ENCODE measurements around the gene CRBN.

The CRBN gene

GRCh38 chr3:3110299-3110630 is 69.2 kb downstream of the CRBN start, which contains the start of gene IL5RA:
IL5RA (minus strand) TSS chr3:3110374; CDS start chr3:3104984, 5,390 bp downstream.
- DNase-seq (ENCODE audit: low read depth), result no peak

GRCh38 chr3:3109407-3110298 is 69.8 kb downstream of the CRBN start:
- DNase-seq (ENCODE audit: low read depth), result no peak

- DNase-seq (ENCODE audit: low read depth), result no peak
These were observed 71.6 kb downstream of the CRBN start for GRCh38 chr3:3107858-3108257.

GRCh38 chr3:3107181-3107580 is 72.3 kb downstream of the CRBN start:
- no peak for DNase-seq (ENCODE audit: low read depth)

GRCh38 chr3:3105815-3106214 is 73.7 kb downstream of the CRBN start:
- DNase-seq (ENCODE audit: low read depth), result no peak

GRCh38 chr3:3105246-3105645 is 74.2 kb downstream of the CRBN start:
- DNase-seq (ENCODE audit: low read depth), result no peak

GRCh38 chr3:3102751-3103150 is 76.7 kb downstream of the CRBN start:
- no peak for DNase-seq (ENCODE audit: low read depth)

- no peak for DNase-seq (ENCODE audit: low read depth)
These were observed 77.6 kb downstream of the CRBN start for GRCh38 chr3:3101660-3102458.
